ENCODE results near the gene NDUFV1.

- TF ChIP-seq EZH2phosphoT487 (IDR thresholded peaks at IDR 0.05; ENCODE audit: borderline replicate concordance) (no peak), CTCF (IDR thresholded peaks at IDR 0.05 in 2 of 3, conservative IDR thresholded peaks at IDR 0.05 in 1 of 3; ENCODE audit: borderline replicate concordance in 1 of 3, insufficient read depth in 1 of 3, low read depth in 2 of 3, low read length in 2 of 3) (peak; percentile 71 to 94 (median 81)), ZFX (IDR thresholded peaks at IDR 0.05) (no peak), ZBTB33 (IDR thresholded peaks at IDR 0.05; ENCODE audit: extremely low read depth, insufficient replicate concordance, low read length) (no peak), SRF (IDR thresholded peaks at IDR 0.05; ENCODE audit: low read depth) (no peak), ZNF274 (IDR thresholded peaks at IDR 0.05; ENCODE audit: low read depth, low read length) (no peak), POLR2A (IDR thresholded peaks at IDR 0.05; ENCODE audit: borderline replicate concordance, extremely low read depth, insufficient read depth, insufficient read length) (no peak), TCF7L2 (IDR thresholded peaks at IDR 0.05; ENCODE audit: borderline replicate concordance, extremely low read depth, insufficient read depth, insufficient read length) (no peak), REST (IDR thresholded peaks at IDR 0.05; ENCODE audit: low read depth) (no peak), EZH2 (IDR thresholded peaks at IDR 0.05) (no peak), YY1 (IDR thresholded peaks at IDR 0.05; ENCODE audit: extremely low read depth, insufficient replicate concordance, low read depth, low read length) (peak; percentile 7)
Observed at GRCh38 chr11:67614730-67615714, 8.3 kb downstream of the NDUFV1 start.

Data from HCT116 (cell line).